Pancreas (tissue), 10 donors: ENCODE measurements around the gene RNF6. TPM values are rescaled to one million over a fixed set of nuclear protein-coding genes. Genes with fewer than 3 reads are reported as not detected.

Experiments used
- ATAC-seq, 4 donors: fragments of 200-7000 bp; cut with Tn5 transposase; one replicate each; pipeline versions ENCODE4 v1.8.0 to v1.9.1; 2020; ENCODE audit warnings: mild to moderate bottlenecking in 4 of 4, moderate library complexity in 4 of 4
- DNase-seq, 6 donors: peaks; one replicate each; pipeline ENCODE4 v3.0.0-alpha.2; 2020
- FAIRE-seq: peaks from 2 replicates; lab custom pipeline; 2012; peaks lifted over from hg19 to GRCh38; lab: Jason Lieb, UNC
- H3K27ac ChIP-seq, 4 donors: fragments of 200-600 bp; sonication (generic); 1 replicate in 3 of 4; 2 replicates in 1 of 4; pipeline versions ENCODE4 v1.5.0 to v1.8.0; 2020
- H3K27me3 ChIP-seq, 4 donors: fragments of 200-600 bp; one replicate each; pipeline ENCODE4 v1.8.0; 2021
- H3K36me3 ChIP-seq, 3 donors: fragments of 200-600 bp; sonication (generic) in 1 of 3; one replicate each; pipeline versions ENCODE4 v1.5.0 to v1.8.0; 2020 to 2021
- H3K4me1 ChIP-seq, 3 donors: fragments of 200-600 bp; one replicate each; pipeline ENCODE4 v1.8.0; 2021
- H3K4me3 ChIP-seq, 4 donors: fragments of 200-600 bp; sonication (generic) in 2 of 4; one replicate each; pipeline versions ENCODE4 v1.5.0 to v1.8.0; 2020 to 2021
- H3K9me3 ChIP-seq, 4 donors: fragments of 200-600 bp; one replicate each; pipeline ENCODE4 v1.8.0; 2021
- WGBS, 2 donors: extraction: QIAGEN DNeasy Blood & Tissue Kit; methylation state at CpG; one replicate each; pipeline ENCODE4 v1.1.7; 2013; 5-methylcytosine and 5-hydroxymethylcytosine counted together
- intact Hi-C, 3 donors: fragments of 100-400 bp; cut with DNase I; formaldehyde crosslinking; loops; one replicate each; pipeline versions ENCODE4 v1.11.1 to v1.14.2; 2022
- polyA plus RNA-seq, 2 donors: library from polyadenylated mRNA; stranded (reverse); fragments of 200-250 nt; gene quantifications; one replicate each; pipeline ENCODE4 v1.2.3, GENCODE V29; 2013
- total RNA-seq, 6 donors: library from RNA; stranded (reverse); fragmentation: NEBNext Ultra II Directional in 4 of 6; extraction: Animal tissue kit (Norgen Biotek cat#: 25700) in 4 of 6; gene quantifications; one replicate each; pipeline versions ENCODE4 v1.2.1 to v1.2.4, GENCODE V29; 2021 to 2023
- TF ChIP-seq, protein P1 (sequence below), 4 donors: fragments of 200-600 bp; sonication (generic) in 3 of 4; IDR thresholded peaks; one replicate each; pipeline versions ENCODE4 v1.5.0 to v1.8.0; 2021; ENCODE audit warnings: antibody characterized with exemption in 4 of 4
- donor health status: healthy with polysubstance abuse.
- donor health status: DM: no; HTN: no; CAD: no; lungs with moderate emphysema.
- donor health status: DM: no; HTN: no; CAD: no.
- donor health status: control.
- donor health status: control.
- donor health status: Bipolar disorder and iron deficiency.
- donor health status: DM: yes; HTN: yes; CAD: no.
- donor health status: DM: no; HTN: no; CAD: no.
- donor health status: DM: no; HTN: no; CAD: no.
- donor health status: DM: yes; HTN: yes; CAD: no.

The RNF6 gene
- 10 to 100 TPM in 4 of 6 donors, 1 to 10 TPM in 2; 8.6 to 17.2 (median 11.7) TPM for total RNA-seq
- polyA plus RNA-seq = 10 to 100 TPM in 1 of 2 donors, 1 to 10 TPM in 1; 5.9 to 14.5 TPM

DNA sequence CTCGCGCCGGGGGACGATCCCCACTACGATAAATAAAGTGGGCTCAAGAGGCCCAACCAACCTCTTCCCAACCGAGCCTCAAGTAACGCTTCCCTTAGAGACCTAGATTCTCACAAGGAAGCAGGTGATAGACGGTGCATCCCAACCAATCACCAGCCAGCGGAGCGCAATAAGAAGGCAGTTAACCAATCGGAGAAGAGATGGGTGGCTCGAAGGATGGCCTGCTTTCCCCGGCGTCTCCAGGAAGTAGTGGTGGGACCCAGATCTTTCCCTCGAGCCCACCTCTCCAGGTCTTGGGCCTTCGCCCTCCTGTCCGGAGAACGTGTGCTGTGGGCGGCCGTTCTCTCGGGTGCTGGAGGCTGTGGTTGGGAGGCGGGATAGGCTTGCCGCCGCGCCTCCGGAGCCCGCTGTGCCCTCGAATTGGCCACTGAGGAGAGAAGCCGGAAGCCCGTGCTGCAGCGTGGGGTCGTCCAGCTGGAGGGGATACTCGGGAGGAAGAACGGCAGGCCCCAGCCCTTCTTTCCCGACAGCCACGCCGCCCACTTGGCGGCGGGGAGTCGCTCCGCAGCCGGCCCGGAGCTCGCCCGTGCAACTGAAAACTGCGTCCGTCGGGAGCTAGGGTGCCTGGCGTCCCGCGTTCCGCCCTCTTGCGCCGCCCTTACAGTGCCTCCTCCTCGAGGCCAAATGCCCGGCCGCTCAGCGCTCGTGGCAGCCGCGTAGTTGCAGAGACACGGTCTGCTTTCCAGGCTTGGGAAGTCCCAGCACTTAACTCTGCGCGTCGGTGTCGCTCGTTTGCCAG is at the start of gene RNF6:
TSS of gene RNF6 (minus strand) at position 594 of the 799 bp plus-strand sequence. CDS start 2,665 bp downstream, outside the sequence.
- peak; percentile 90 for FAIRE-seq
- H3K27me3 ChIP-seq = no peaks in the 10 kb centered on the region
- WGBS, 2 donors = 0% methylated on average over 66 to 67 of the region's 67 CpGs
- intact Hi-C loops = no loop called here
- peak within 1 kb of the TSS; percentile 67 to 93 (median 84) for H3K4me3 ChIP-seq
- peak within 1 kb of the TSS; percentile 90 to 97 (median 96) for H3K27ac ChIP-seq
- peaks cover 7 to 21% (median 8%) of the 10 kb centered on the region in 3 donors for H3K4me1 ChIP-seq
- ATAC-seq = peak; percentile 97 to 99 (median 98)
- peak; percentile 87 to 96 (median 92) for DNase-seq
- H3K9me3 ChIP-seq = no peaks in the 10 kb centered on the region
- peaks cover 0 to 18% (median 15%) of the 10 kb centered on the region in 3 donors for H3K36me3 ChIP-seq
- TF ChIP-seq, protein P1, sequence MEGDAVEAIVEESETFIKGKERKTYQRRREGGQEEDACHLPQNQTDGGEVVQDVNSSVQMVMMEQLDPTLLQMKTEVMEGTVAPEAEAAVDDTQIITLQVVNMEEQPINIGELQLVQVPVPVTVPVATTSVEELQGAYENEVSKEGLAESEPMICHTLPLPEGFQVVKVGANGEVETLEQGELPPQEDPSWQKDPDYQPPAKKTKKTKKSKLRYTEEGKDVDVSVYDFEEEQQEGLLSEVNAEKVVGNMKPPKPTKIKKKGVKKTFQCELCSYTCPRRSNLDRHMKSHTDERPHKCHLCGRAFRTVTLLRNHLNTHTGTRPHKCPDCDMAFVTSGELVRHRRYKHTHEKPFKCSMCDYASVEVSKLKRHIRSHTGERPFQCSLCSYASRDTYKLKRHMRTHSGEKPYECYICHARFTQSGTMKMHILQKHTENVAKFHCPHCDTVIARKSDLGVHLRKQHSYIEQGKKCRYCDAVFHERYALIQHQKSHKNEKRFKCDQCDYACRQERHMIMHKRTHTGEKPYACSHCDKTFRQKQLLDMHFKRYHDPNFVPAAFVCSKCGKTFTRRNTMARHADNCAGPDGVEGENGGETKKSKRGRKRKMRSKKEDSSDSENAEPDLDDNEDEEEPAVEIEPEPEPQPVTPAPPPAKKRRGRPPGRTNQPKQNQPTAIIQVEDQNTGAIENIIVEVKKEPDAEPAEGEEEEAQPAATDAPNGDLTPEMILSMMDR (IDR thresholded peaks at IDR 0.05) = no peak

DNA sequence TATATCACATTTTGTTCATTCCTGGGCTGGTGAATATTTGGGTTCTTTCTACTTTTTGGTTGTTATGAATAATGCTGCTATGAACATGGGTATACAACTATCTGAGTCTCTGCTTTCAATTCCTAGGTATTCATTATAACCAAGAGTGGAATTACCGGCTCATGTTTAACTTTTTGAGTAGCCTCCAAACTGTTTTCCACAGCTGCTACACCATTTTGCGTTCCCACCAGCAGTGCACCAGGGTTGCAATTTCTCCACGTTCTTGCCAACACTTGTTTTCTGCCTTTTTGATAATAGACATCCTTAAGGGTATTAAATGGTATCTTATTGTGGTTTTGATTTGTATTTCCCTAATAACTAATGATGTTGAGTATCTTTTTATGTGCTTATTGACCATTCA is 48.6 kb upstream of the RNF6 start:
- H3K27ac ChIP-seq = peak overlapping the region in 2 of 4 donors; percentile 70 to 80
- H3K36me3 ChIP-seq = no peaks in the 10 kb centered on the region
- H3K4me1 ChIP-seq = peaks cover 0 to 18% (median 9%) of the 10 kb centered on the region in 3 donors
- peak in 4 of 6 donors; percentile 40 to 65 (median 61) for DNase-seq
- peak; percentile 80 to 93 (median 90) for ATAC-seq
- no peak overlapping the region for H3K4me3 ChIP-seq
- H3K9me3 ChIP-seq = no peaks in the 10 kb centered on the region
- no peaks in the 10 kb centered on the region for H3K27me3 ChIP-seq
- TF ChIP-seq, protein P1 (IDR thresholded peaks at IDR 0.05) = no peak
- intact Hi-C loops = no loop called here
- FAIRE-seq = no peak
- 39 to 48% methylated on average over 3 of the region's 3 CpGs for WGBS, 2 donors

DNA sequence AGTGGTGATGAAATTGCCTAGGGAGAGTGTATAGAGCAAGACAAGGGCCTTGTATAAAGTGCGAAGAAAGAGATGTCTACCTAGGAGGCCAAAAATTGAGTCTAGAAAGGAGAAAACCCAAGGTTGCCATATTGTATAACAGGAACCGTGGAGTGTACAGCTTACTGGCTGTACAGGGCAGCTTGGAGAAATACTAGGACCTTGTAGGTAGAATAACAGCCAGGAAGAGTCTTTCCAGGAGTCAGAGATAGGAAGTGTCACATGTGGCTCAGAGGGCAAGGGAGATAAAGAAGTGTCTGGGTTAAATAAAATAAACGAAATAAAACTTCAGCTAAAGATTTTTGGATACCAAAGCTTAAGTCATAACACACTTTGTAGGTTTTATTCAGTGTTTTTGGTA is 44.2 kb upstream of the RNF6 start:
- WGBS, 2 donors = 61 to 62% methylated on average over 3 of the region's 3 CpGs
- intact Hi-C loops = no loop called here
- Histone ChIP-seq H3K27ac (no peak overlapping the region), H3K9me3 (no peaks in the 10 kb centered on the region), H3K27me3 (no peaks in the 10 kb centered on the region), H3K4me3 (no peak overlapping the region), H3K36me3 (no peaks in the 10 kb centered on the region), H3K4me1 (peaks cover 0 to 14% (median 9%) of the 10 kb centered on the region in 3 donors)
- FAIRE-seq (no peak), ATAC-seq (no peak), DNase-seq (no peak)
- TF ChIP-seq, protein P1 (IDR thresholded peaks at IDR 0.05) = no peak

DNA sequence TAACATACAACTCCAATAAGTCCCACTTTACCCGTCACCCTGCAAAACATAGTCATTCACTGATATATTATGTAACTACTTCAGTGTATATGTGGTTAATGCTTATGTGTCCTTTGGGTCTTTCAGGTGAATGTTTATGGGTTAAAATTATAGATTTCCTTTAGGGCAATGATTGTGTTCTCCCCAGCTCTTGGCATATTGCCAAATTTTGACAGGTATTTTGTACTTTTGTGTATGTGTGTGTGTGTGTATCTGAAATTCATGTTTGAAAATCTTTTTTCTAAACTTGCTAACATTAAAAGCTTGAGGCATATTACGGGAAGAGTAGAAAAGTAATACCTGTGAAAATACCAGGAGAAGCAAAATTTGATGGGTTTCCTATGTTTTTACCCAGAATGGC is 40.0 kb upstream of the RNF6 start:
- WGBS, 2 donors = 98 to 99% methylated on average over 2 of the region's 2 CpGs
- Histone ChIP-seq H3K4me3 (no peak overlapping the region), H3K4me1 (peaks cover 0 to 12% (median 4%) of the 10 kb centered on the region in 3 donors), H3K36me3 (no peaks in the 10 kb centered on the region), H3K27me3 (no peaks in the 10 kb centered on the region), H3K9me3 (no peaks in the 10 kb centered on the region), H3K27ac (no peak overlapping the region)
- ATAC-seq (no peak), FAIRE-seq (no peak), DNase-seq (no peak)
- intact Hi-C loops = no loop called here
- TF ChIP-seq, protein P1 (IDR thresholded peaks at IDR 0.05) = no peak

DNA sequence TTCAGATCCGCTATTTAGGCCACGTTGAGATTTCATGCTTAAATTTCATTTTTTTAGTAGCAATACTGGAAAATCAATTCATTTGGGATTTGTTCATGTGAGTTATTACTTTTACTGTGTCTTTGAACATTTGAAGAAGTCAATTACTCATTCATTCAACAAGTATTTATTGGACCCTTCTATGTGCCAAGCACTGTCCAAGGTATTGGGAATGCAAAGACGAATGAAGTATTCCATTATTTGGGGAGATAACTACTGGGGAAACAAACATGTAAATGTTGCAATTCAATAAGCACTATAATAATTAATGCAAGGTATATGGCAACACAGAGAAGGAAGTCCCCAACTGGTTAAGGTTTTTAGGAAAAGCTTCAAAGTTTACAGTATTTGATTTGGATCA is 37.5 kb upstream of the RNF6 start:
- Histone ChIP-seq H3K27me3 (no peaks in the 10 kb centered on the region), H3K4me3 (no peak overlapping the region), H3K4me1 (peaks cover 0 to 18% (median 13%) of the 10 kb centered on the region in 3 donors), H3K9me3 (no peaks in the 10 kb centered on the region), H3K27ac (no peak overlapping the region), H3K36me3 (no peaks in the 10 kb centered on the region)
- intact Hi-C loops = no loop called here
- TF ChIP-seq, protein P1 (IDR thresholded peaks at IDR 0.05) = no peak
- ATAC-seq (no peak), FAIRE-seq (no peak), DNase-seq (no peak)
- WGBS, 2 donors = 76% methylated on average over 3 of the region's 3 CpGs
